Upper lobe of right lung (tissue), 1 donor: ENCODE results near the gene TAL1. TPM values are rescaled to one million over a fixed set of nuclear protein-coding genes. Genes with fewer than 3 reads are reported as not detected.

ENCODE experiments used
- ATAC-seq: fragments of 200-7000 bp; cut with Tn5 transposase; one replicate; pipeline ENCODE4 v1.9.1; 2020; ENCODE audit warnings: mild to moderate bottlenecking, moderate library complexity
- DNase-seq: peaks from one replicate; pipeline ENCODE4 v3.0.0-alpha.2; 2020
- H3K27ac ChIP-seq: fragments of 200-600 bp; one replicate; pipeline ENCODE4 v1.8.0; 2022
- H3K27me3 ChIP-seq: fragments of 200-600 bp; one replicate; pipeline ENCODE4 v1.8.0; 2022; ENCODE audit warnings: mild to moderate bottlenecking
- H3K36me3 ChIP-seq: fragments of 200-600 bp; one replicate; pipeline ENCODE4 v1.8.0; 2022
- H3K4me1 ChIP-seq: fragments of 200-600 bp; one replicate; pipeline ENCODE4 v1.8.0; 2022
- H3K4me3 ChIP-seq: fragments of 200-600 bp; one replicate; pipeline ENCODE4 v1.8.0; 2022; ENCODE audit warnings: mild to moderate bottlenecking
- H3K9me3 ChIP-seq: fragments of 200-600 bp; one replicate; pipeline ENCODE4 v1.8.0; 2022
- CTCF ChIP-seq: fragments of 200-600 bp; IDR thresholded peaks from one replicate; pipeline ENCODE4 v1.8.0; 2022; ENCODE audit warnings: antibody characterized with exemption
- intact Hi-C: fragments of 100-400 bp; cut with DNase I; formaldehyde crosslinking; loops from one replicate; pipeline ENCODE4 v1.11.0; 2022
- total RNA-seq: library from RNA; stranded (reverse); fragmentation: NEBNext Ultra II Directional; extraction: Animal tissue kit (Norgen Biotek cat#: 25700); gene quantifications from one replicate; pipeline ENCODE4 v1.2.1, GENCODE V29; 2021
- donor health status: DM: no; HTN: yes; CAD: no; lungs with severe emphysema.

Gene TAL1
- total RNA-seq, 1 donor from 2014 or later, result 18.3 TPM

- no peak overlapping the region for H3K27ac ChIP-seq
- no peak for ATAC-seq
- no peaks in the 10 kb centered on the region for H3K9me3 ChIP-seq
- peaks cover 3% of the 10 kb centered on the region for H3K27me3 ChIP-seq
- DNase-seq, result peak; percentile 46
- H3K36me3 ChIP-seq, result no peaks in the 10 kb centered on the region
- TF ChIP-seq CTCF, result no peak
- H3K4me3 ChIP-seq, result no peak overlapping the region
- peaks cover 12% of the 10 kb centered on the region for H3K4me1 ChIP-seq
- intact Hi-C loops, result no loop called here
These were observed 49.3 kb downstream of the TAL1 start for GRCh38 chr1:47182676-47183235.

GRCh38 chr1:47181955-47182675, 49.9 kb downstream of the TAL1 start:
- ATAC-seq, result no peak
- intact Hi-C loops, result no loop called here
- Histone ChIP-seq H3K27ac (no peak overlapping the region), H3K4me1 (peaks cover 12% of the 10 kb centered on the region), H3K36me3 (no peaks in the 10 kb centered on the region), H3K27me3 (peaks cover 3% of the 10 kb centered on the region), H3K4me3 (no peak overlapping the region), H3K9me3 (no peaks in the 10 kb centered on the region)
- DNase-seq, result no peak
- TF ChIP-seq CTCF, result no peak

- Histone ChIP-seq H3K27ac (no peak overlapping the region), H3K36me3 (no peaks in the 10 kb centered on the region), H3K27me3 (peaks cover 3% of the 10 kb centered on the region), H3K4me1 (peaks cover 12% of the 10 kb centered on the region), H3K9me3 (no peaks in the 10 kb centered on the region), H3K4me3 (no peak overlapping the region)
- TF ChIP-seq CTCF, result no peak
- DNase-seq, result peak; percentile 57
- no peak for ATAC-seq
- intact Hi-C loops, result no loop called here
These were observed 50.7 kb downstream of the TAL1 start for GRCh38 chr1:47181095-47181954.

GRCh38 chr1:47180603-47181094, 51.4 kb downstream of the TAL1 start:
- ATAC-seq (no peak), DNase-seq (peak; percentile 60)
- Histone ChIP-seq H3K4me1 (peaks cover 12% of the 10 kb centered on the region), H3K27ac (no peak overlapping the region), H3K4me3 (no peak overlapping the region), H3K36me3 (no peaks in the 10 kb centered on the region), H3K9me3 (no peaks in the 10 kb centered on the region), H3K27me3 (peaks cover 3% of the 10 kb centered on the region)
- no peak for TF ChIP-seq CTCF
- intact Hi-C loops, result no loop called here

GRCh38 chr1:47179988-47180563, 51.9 kb downstream of the TAL1 start:
- Histone ChIP-seq H3K27me3 (peaks cover 3% of the 10 kb centered on the region), H3K4me3 (no peak overlapping the region), H3K27ac (no peak overlapping the region), H3K36me3 (no peaks in the 10 kb centered on the region), H3K9me3 (no peaks in the 10 kb centered on the region), H3K4me1 (peaks cover 12% of the 10 kb centered on the region)
- TF ChIP-seq CTCF, result no peak
- DNase-seq (peak; percentile 44), ATAC-seq (no peak)
- intact Hi-C loops, result no loop called here
